MCF 10A (cell line): ENCODE measurements around the gene MARVELD2. TPM values are rescaled to one million over a fixed set of nuclear protein-coding genes. Genes with fewer than 3 reads are reported as not detected.
A peak's percentile ranks its signal among the peaks of the same experiment; 100 is the strongest.

Experiments
- BruUV-seq: library from RNA; stranded (reverse); fragments of 400-500 nt; replicated peaks from 2 replicates; lab custom pipeline; 2021; lab: Mats Ljungman, UMichigan
- CTCF ChIA-PET: fragments of 300-600 bp; sonication (Branson Sonifier 250); formaldehyde crosslinking; extraction: SDS; loops from one replicate; lab custom pipeline; 2021; ENCODE audit warnings: antibody characterized with exemption, inconsistent platforms; lab: Yijun Ruan, JAX
- POLR2A ChIA-PET: fragments of 300-600, 350-650 bp; sonication (Branson Sonifier 250); formaldehyde crosslinking; extraction: SDS; loops from one replicate; lab custom pipeline; 2020; ENCODE audit warnings: antibody characterized with exemption, inconsistent platforms; lab: Yijun Ruan, JAX
- DNase-seq: peaks from one replicate; pipeline ENCODE4 v3.0.0-alpha.2; 2018; ENCODE audit not compliant: unreplicated experiment
- H3K27ac Mint-ChIP-seq: one replicate; pipeline ENCODE4 v1.8.0; 2022; ENCODE audit warnings: mild to moderate bottlenecking, low read depth, mixed read lengths; ENCODE audit not compliant: unreplicated experiment
- H3K27me3 Mint-ChIP-seq: one replicate; pipeline ENCODE4 v1.8.0; 2022; ENCODE audit warnings: mixed read lengths; ENCODE audit not compliant: insufficient read depth, unreplicated experiment
- H3K36me3 Mint-ChIP-seq: one replicate; pipeline ENCODE4 v1.8.0; 2022; ENCODE audit warnings: mild to moderate bottlenecking, moderate library complexity, mixed read lengths; ENCODE audit not compliant: insufficient read depth, unreplicated experiment
- H3K4me1 Mint-ChIP-seq: one replicate; pipeline ENCODE4 v1.8.0; 2022; ENCODE audit warnings: mixed read lengths; ENCODE audit not compliant: insufficient read depth, unreplicated experiment
- H3K4me3 Mint-ChIP-seq: one replicate; pipeline ENCODE4 v1.8.0; 2022; ENCODE audit warnings: mild to moderate bottlenecking, moderate library complexity, mixed read lengths; ENCODE audit not compliant: unreplicated experiment
- H3K9me3 Mint-ChIP-seq: one replicate; pipeline ENCODE4 v1.8.0; 2022; ENCODE audit warnings: mixed read lengths; ENCODE audit not compliant: unreplicated experiment
- CTCF ChIP-seq: fragments of 200-600 bp; IDR thresholded peaks from one replicate; pipeline ENCODE4 v1.8.0; 2022; ENCODE audit warnings: antibody characterized with exemption, mild to moderate bottlenecking; ENCODE audit not compliant: unreplicated experiment
- intact Hi-C: fragments of 100-400 bp; cut with micrococcal nuclease; formaldehyde crosslinking; loops from 2 replicates; pipeline ENCODE4 v1.14.1; 2022
- total RNA-seq: library from RNA; stranded (reverse); gene quantifications from 2 replicates; pipeline ENCODE4 v1.2.3, GENCODE V29; 2022

Gene MARVELD2
- total RNA-seq, 1 experiment from 2014 or later: 19.4 TPM

GRCh38 chr5:69493396-69494133, 78.6 kb downstream of the MARVELD2 start:
- peak; percentile 55 for DNase-seq
- intact Hi-C loops: no loop called here
- H3K36me3 Mint-ChIP-seq: no peaks in the 10 kb centered on the region
- peak overlapping the region; percentile 92 for H3K4me3 Mint-ChIP-seq
- H3K4me1 Mint-ChIP-seq: no peaks in the 10 kb centered on the region
- H3K27me3 Mint-ChIP-seq: peaks cover 28% of the 10 kb centered on the region
- no peaks in the 10 kb centered on the region for H3K9me3 Mint-ChIP-seq
- no peak for TF ChIP-seq CTCF
- ChIA-PET POLR2A (interaction anchor here (0.8 to 2.5 kb wide), 8 partner anchors 9 to 78 kb away, joined by 3 to 26 read pairs (median 6); partner anchors contain the start of genes GTF2H2C and MARVELD2), CTCF (interaction anchor here (0.9 kb wide), 1 partner anchor 7 kb away, joined by 3 read pairs; no protein-coding TSS in a partner anchor)
- H3K27ac Mint-ChIP-seq: no peak overlapping the region
- BruUV-seq: no TSS peak

Other genes with a start within 250 kb of the MARVELD2 start
- 84.3 and 120 TPM in 2 replicates for gene CCNB1, start 248.0 kb upstream of the MARVELD2 start, total RNA-seq
- gene CENPH, start 225.5 kb upstream of the MARVELD2 start, total RNA-seq: 14.1 and 21.9 TPM in 2 replicates
- 43.7 and 48.5 TPM in 2 replicates for gene CDK7, start 180.2 kb upstream of the MARVELD2 start, total RNA-seq
- gene CCDC125, start 82.3 kb upstream of the MARVELD2 start, total RNA-seq: 7.0 and 11.9 TPM in 2 replicates
- gene AK6, start 45.6 kb upstream of the MARVELD2 start, total RNA-seq: 52.4 and 64.3 TPM in 2 replicates
- 116 and 149 TPM in 2 replicates for gene TAF9, start 45.6 kb upstream of the MARVELD2 start, total RNA-seq
- 21.9 and 25.9 TPM in 2 replicates for gene RAD17, start 45.3 kb upstream of the MARVELD2 start, total RNA-seq
- 9.0 and 21.7 TPM in 2 replicates for gene OCLN, start 77.7 kb downstream of the MARVELD2 start, total RNA-seq
- gene GTF2H2C, start 145.1 kb downstream of the MARVELD2 start, total RNA-seq: 35.9 and 42.2 TPM in 2 replicates